B cell (primary cell): Measurements from ENCODE around the gene C19orf44. TPM values are rescaled to one million over a fixed set of nuclear protein-coding genes. Genes with fewer than 3 reads are reported as not detected.
A peak's percentile ranks its signal among the peaks of the same experiment; 100 is the strongest.

Source experiments
- ATAC-seq: fragments of 200-7000 bp; cut with Tn5 transposase; one replicate; pipeline ENCODE4 v1.10.0; 2021; ENCODE audit warnings: low read depth, mild to moderate bottlenecking, moderate number of reproducible peaks, moderate library complexity
- CTCF ChIA-PET: fragments of 350-600 bp; sonication (Branson Sonifier 250); formaldehyde crosslinking; loops from one replicate; lab custom pipeline; 2021; ENCODE audit warnings: antibody characterized with exemption, inconsistent platforms; lab: Charles Lee
- POLR2A ChIA-PET: fragments of 350-600 bp; sonication (Branson Sonifier 250); formaldehyde crosslinking; loops from one replicate; lab custom pipeline; 2021; ENCODE audit warnings: antibody characterized with exemption; lab: Charles Lee
- DNase-seq: peaks from one replicate; pipeline ENCODE4 v3.0.0; 2013
- H2AFZ ChIP-seq: 2 replicates; pipeline ENCODE4 v1.6.1; 2012; ENCODE audit warnings: mild to moderate bottlenecking, low read depth, low read length; ENCODE audit not compliant: insufficient read depth, poor library complexity, severe bottlenecking
- H3K27ac ChIP-seq, 2 donors: 1 replicate in 1 of 2; 2 replicates in 1 of 2; pipeline ENCODE4 v1.5.1; 2012 to 2013; ENCODE audit warnings: low read length in 2 of 2, mild to moderate bottlenecking in 2 of 2, moderate library complexity in 1 of 2
- H3K27me3 ChIP-seq, 4 experiments: fragments of 200-600 bp in 1 of 4; sonication (generic) in 1 of 4; replicated peaks in 1 of 4; 1 replicate in 2 of 4; 2 replicates in 2 of 4; pipeline versions ENCODE4 v1.6.1 to v1.7.0; 2013 to 2016; ENCODE audit warnings: low read length in 3 of 4, mild to moderate bottlenecking in 2 of 4, mixed read lengths in 1 of 4, moderate library complexity in 1 of 4; ENCODE audit not compliant: insufficient read depth in 4 of 4, control insufficient read depth in 3 of 4; ENCODE audit errors: control extremely low read depth in 1 of 4
- H3K36me3 ChIP-seq, 2 experiments: replicated peaks in 1 of 2; 1 replicate in 1 of 2; 2 replicates in 1 of 2; pipeline versions ENCODE4 v1.6.1 to v1.7.1; 2013; ENCODE audit warnings: low read length in 1 of 2; ENCODE audit not compliant: insufficient read depth in 2 of 2, control insufficient read depth in 1 of 2; ENCODE audit errors: control extremely low read depth in 1 of 2, extremely low read depth in 1 of 2
- H3K4me1 ChIP-seq, 2 donors: fragments of 200-600 bp in 1 of 2; sonication (generic) in 1 of 2; 1 replicate in 1 of 2; 2 replicates in 1 of 2; pipeline versions ENCODE4 v1.5.1 to v1.6.1; 2013 to 2017; ENCODE audit warnings: low read length in 2 of 2; ENCODE audit not compliant: control insufficient read depth in 2 of 2, insufficient read depth in 2 of 2
- H3K4me2 ChIP-seq: replicated peaks from 2 replicates; pipeline ENCODE3; 2012; ENCODE audit warnings: mild to moderate bottlenecking, low read depth, low read length; ENCODE audit not compliant: poor library complexity, severe bottlenecking
- H3K4me3 ChIP-seq, 5 experiments: fragments of 200-600 bp in 1 of 5; sonication (generic) in 1 of 5; 1 replicate in 3 of 5; 2 replicates in 2 of 5; pipeline versions ENCODE4 v1.5.1 to v1.7.0; 2011 to 2016; ENCODE audit warnings: low read length in 4 of 5, mild to moderate bottlenecking in 4 of 5, low read depth in 2 of 5, control low read depth in 1 of 5, moderate library complexity in 1 of 5; ENCODE audit not compliant: insufficient read depth in 1 of 5; ENCODE audit errors: control extremely low read depth in 1 of 5, extremely low read depth in 1 of 5
- H3K79me2 ChIP-seq: fragments of 200-600 bp; sonication (generic); one replicate; pipeline ENCODE4 v1.6.0; 2016; ENCODE audit warnings: low read length; ENCODE audit not compliant: control insufficient read depth, insufficient read depth
- H3K9ac ChIP-seq: fragments of 200-600 bp; sonication (generic); 2 replicates; pipeline ENCODE4 v1.6.1; 2017; ENCODE audit warnings: mild to moderate bottlenecking, low read length, moderate library complexity
- H3K9me3 ChIP-seq, 3 donors: one replicate each; pipeline versions ENCODE4 v1.6.1 to v1.7.1; 2013; ENCODE audit warnings: low read length in 2 of 3; ENCODE audit not compliant: control insufficient read depth in 2 of 3, insufficient read depth in 1 of 3; ENCODE audit errors: control extremely low read depth in 1 of 3
- H4K20me1 ChIP-seq: 2 replicates; pipeline ENCODE4 v1.6.0; 2012; ENCODE audit warnings: mild to moderate bottlenecking, low read length; ENCODE audit not compliant: insufficient read depth, control insufficient read depth, poor library complexity, severe bottlenecking
- H3K27ac Mint-ChIP-seq: one replicate; pipeline ENCODE4 v1.8.0; 2021; ENCODE audit warnings: mixed read lengths
- H3K27me3 Mint-ChIP-seq: one replicate; pipeline ENCODE4 v1.8.0; 2021; ENCODE audit warnings: mixed read lengths
- H3K4me1 Mint-ChIP-seq: one replicate; pipeline ENCODE4 v1.8.0; 2021; ENCODE audit warnings: mixed read lengths
- H3K4me3 Mint-ChIP-seq: one replicate; pipeline ENCODE4 v1.8.0; 2021; ENCODE audit warnings: mixed read lengths
- H3K9me3 Mint-ChIP-seq: one replicate; pipeline ENCODE4 v1.8.0; 2022; ENCODE audit warnings: mixed read lengths; ENCODE audit not compliant: insufficient read depth
- EZH2 ChIP-seq: IDR thresholded peaks from 2 replicates; pipeline ENCODE4 v1.6.1; 2012; ENCODE audit warnings: borderline replicate concordance, low read depth, mild to moderate bottlenecking, moderate library complexity, low read length; ENCODE audit not compliant: insufficient read depth, poor library complexity, severe bottlenecking
- WGBS: methylation state at CpG from one replicate; pipeline ENCODE4 v1.1.5; 2013; ENCODE audit warnings: missing lambda C conversion rate; ENCODE audit not compliant: insufficient coverage; 5-methylcytosine and 5-hydroxymethylcytosine counted together
- intact Hi-C: fragments of 100-400 bp; cut with micrococcal nuclease; formaldehyde crosslinking; loops from one replicate; pipeline ENCODE4 v1.10.0; 2022
- polyA plus RNA-seq: library from polyadenylated mRNA; depleted of rRNA; stranded (reverse); fragments of >200 nt; gene quantifications from 2 replicates; pipeline ENCODE4 v1.2.3, GENCODE V29; 2012
- total RNA-seq, 2 donors: library from RNA; stranded (reverse); fragments of 120-200 nt in 1 of 2; gene quantifications; 1 replicate in 1 of 2; 2 replicates in 1 of 2; pipeline versions ENCODE4 v1.2.3 to v1.2.4, GENCODE V29; 2013 to 2022
- TF ChIP-seq, protein P1 (sequence below): fragments of 200-600 bp; IDR thresholded peaks from one replicate; pipeline ENCODE4 v1.8.0; 2022; ENCODE audit warnings: antibody characterized with exemption, mild to moderate bottlenecking

Gene C19orf44
- total and polyA plus RNA-seq, 2 donors (not counting 1 experiment from before 2014, with no cell fraction given): 4.9 to 8.4 TPM

DNA sequence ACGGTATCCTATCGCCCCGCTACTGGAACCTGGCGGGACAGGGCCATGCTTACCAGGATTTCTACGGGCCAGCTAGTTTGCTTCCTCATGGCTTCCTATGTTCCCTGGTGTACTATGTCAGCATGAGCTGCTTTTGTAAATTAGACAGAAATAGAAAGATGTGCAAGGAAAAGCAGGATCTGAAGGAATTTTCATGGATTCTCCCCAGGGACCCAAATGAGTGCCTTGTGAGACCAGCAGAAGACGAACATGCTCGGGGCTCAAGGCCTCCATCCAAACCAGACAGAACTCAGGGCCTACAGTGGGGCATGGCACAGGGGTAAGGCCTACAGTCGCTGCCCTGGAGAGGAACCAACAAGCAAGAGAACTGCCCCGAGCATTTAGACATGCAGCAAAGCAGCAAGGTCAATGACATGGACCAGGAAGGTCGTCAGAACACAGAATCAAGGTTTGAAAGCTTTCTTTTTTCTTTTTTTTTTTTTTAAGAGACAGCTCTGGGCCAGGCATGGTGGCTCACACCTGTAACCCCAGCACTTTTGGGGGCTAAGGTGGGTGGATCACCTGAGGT, 41.8 kb upstream of the C19orf44 start:
- Histone ChIP-seq H3K36me3 (no peaks in the 10 kb centered on the region), H2AFZ (no peak overlapping the region), H3K79me2 (peaks cover 97% of the 10 kb centered on the region), H3K4me2 (no peak overlapping the region), H3K27ac (peak overlapping the region in 1 of 2 donors; percentile 23), H3K4me1 (peaks cover 45 to 49% of the 10 kb centered on the region in 2 donors), H3K27me3 (no peaks in the 10 kb centered on the region), H3K9me3 (no peaks in the 10 kb centered on the region), H3K4me3 (no peak overlapping the region), H4K20me1 (peaks cover 69% of the 10 kb centered on the region), H3K9ac (no peak overlapping the region)
- DNase-seq (no peak), ATAC-seq (no peak)
- POLR2A ChIA-PET: interaction anchor here (0.6 to 0.9 kb wide), 3 partner anchors 8 to 174 kb away, joined by 3 to 7 read pairs (median 4); no protein-coding TSS in a partner anchor
- H3K27ac Mint-ChIP-seq: peak overlapping the region; percentile 47
- CTCF ChIA-PET: interaction anchor here (0.6 kb wide), 1 partner anchor 222 kb away, joined by 4 read pairs; no protein-coding TSS in a partner anchor
- intact Hi-C loops: no loop called here
- no peaks in the 10 kb centered on the region for H3K9me3 Mint-ChIP-seq
- H3K4me3 Mint-ChIP-seq: no peak overlapping the region
- no peak for TF ChIP-seq EZH2
- TF ChIP-seq, protein P1, sequence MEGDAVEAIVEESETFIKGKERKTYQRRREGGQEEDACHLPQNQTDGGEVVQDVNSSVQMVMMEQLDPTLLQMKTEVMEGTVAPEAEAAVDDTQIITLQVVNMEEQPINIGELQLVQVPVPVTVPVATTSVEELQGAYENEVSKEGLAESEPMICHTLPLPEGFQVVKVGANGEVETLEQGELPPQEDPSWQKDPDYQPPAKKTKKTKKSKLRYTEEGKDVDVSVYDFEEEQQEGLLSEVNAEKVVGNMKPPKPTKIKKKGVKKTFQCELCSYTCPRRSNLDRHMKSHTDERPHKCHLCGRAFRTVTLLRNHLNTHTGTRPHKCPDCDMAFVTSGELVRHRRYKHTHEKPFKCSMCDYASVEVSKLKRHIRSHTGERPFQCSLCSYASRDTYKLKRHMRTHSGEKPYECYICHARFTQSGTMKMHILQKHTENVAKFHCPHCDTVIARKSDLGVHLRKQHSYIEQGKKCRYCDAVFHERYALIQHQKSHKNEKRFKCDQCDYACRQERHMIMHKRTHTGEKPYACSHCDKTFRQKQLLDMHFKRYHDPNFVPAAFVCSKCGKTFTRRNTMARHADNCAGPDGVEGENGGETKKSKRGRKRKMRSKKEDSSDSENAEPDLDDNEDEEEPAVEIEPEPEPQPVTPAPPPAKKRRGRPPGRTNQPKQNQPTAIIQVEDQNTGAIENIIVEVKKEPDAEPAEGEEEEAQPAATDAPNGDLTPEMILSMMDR: no peak
- 97% methylated on average over 10 of the region's 10 CpGs for WGBS
- H3K27me3 Mint-ChIP-seq: no peaks in the 10 kb centered on the region
- peaks cover 61% of the 10 kb centered on the region for H3K4me1 Mint-ChIP-seq

DNA sequence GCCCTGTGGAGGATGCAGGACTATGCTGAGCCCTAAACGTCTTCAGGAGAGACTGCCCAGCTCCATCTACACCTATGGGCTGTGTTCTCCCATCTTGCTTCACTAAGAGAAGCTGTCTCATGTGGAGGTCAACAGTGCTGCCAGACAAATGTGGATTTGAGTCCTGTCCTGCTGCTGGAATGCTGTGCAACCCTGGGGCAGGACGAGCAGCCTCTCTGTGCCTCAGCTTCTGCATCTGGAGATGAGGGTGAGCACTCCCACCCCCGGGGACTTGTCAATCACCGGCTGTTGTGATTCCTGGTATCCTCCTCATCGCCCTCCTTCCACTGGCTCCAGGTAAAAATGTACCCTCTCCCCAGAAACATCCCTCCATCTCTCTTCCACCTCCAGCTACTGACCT, 40.7 kb upstream of the C19orf44 start:
- Mint-ChIP-seq H3K9me3 (no peaks in the 10 kb centered on the region), H3K27me3 (no peaks in the 10 kb centered on the region), H3K4me3 (no peak overlapping the region), H3K27ac (peak overlapping the region; percentile 53), H3K4me1 (peaks cover 62% of the 10 kb centered on the region)
- Histone ChIP-seq H3K9ac (no peak overlapping the region), H3K27me3 (no peaks in the 10 kb centered on the region), H3K79me2 (peaks cover 97% of the 10 kb centered on the region), H3K9me3 (no peaks in the 10 kb centered on the region), H3K4me3 (no peak overlapping the region), H3K27ac (no peak overlapping the region), H3K36me3 (no peaks in the 10 kb centered on the region), H3K4me2 (no peak overlapping the region), H4K20me1 (peaks cover 73% of the 10 kb centered on the region), H3K4me1 (peaks cover 40 to 41% of the 10 kb centered on the region in 2 donors), H2AFZ (no peak overlapping the region)
- POLR2A ChIA-PET: no interaction called here
- CTCF ChIA-PET: interaction anchor here (0.8 kb wide), 1 partner anchor 81 kb away, joined by 3 read pairs; no protein-coding TSS in a partner anchor
- TF ChIP-seq, protein P1: no peak
- no peak for TF ChIP-seq EZH2
- intact Hi-C loops: no loop called here
- DNase-seq (no peak), ATAC-seq (no peak)
- WGBS: 97% methylated on average over 4 of the region's 5 CpGs
